ENCODE data around the gene NAPSA. TPM values are rescaled to one million over a fixed set of nuclear protein-coding genes. Genes with fewer than 3 reads are reported as not detected.
A peak's percentile ranks its signal among the peaks of the same experiment; 100 is the strongest.
"Not testable (repeated sequence)": the region's sequence is repeated elsewhere in the genome, so short reads cannot be mapped to it uniquely, and the experiment has no call there.

The NAPSA gene
- total RNA-seq, 1 experiment from 2014 or later = not detected

GRCh38 chr19:50359328-50359818 is 6.1 kb downstream of the NAPSA start:
- DNase-seq (ENCODE audit: low read depth in 1 of 2, low spot score in 2 of 2) = no peak
- Histone ChIP-seq H3K4me1 (replicated peaks) (no peaks in the 10 kb centered on the region), H3K27me3 (replicated peaks) (peaks cover 3% of the 10 kb centered on the region; the same call in 1 of the 2 replicates), H3K36me3 (no peaks in the 10 kb centered on the region), H3K27ac (no peak overlapping the region), H3K4me3 (no peak overlapping the region), H3K9me3 (replicated peaks) (no peaks in the 10 kb centered on the region; the same call in 1 of the 2 replicates)

GRCh38 chr19:50358483-50359327 is 6.7 kb downstream of the NAPSA start:
- no peak for DNase-seq (ENCODE audit: low read depth in 1 of 2, low spot score in 2 of 2)
- Histone ChIP-seq H3K36me3 (no peaks in the 10 kb centered on the region), H3K9me3 (replicated peaks) (no peaks in the 10 kb centered on the region; the same call in 1 of the 2 replicates), H3K27me3 (replicated peaks) (peaks cover 3% of the 10 kb centered on the region; the same call in 1 of the 2 replicates), H3K4me1 (replicated peaks) (no peaks in the 10 kb centered on the region), H3K4me3 (no peak overlapping the region), H3K27ac (no peak overlapping the region)

GRCh38 chr19:50357178-50358100 is 8.0 kb downstream of the NAPSA start:
- H3K27me3 ChIP-seq (replicated peaks) = peaks cover 7% of the 10 kb centered on the region; the same call in 1 of the 2 replicates
- H3K4me3 ChIP-seq = no peak overlapping the region
- no peaks in the 10 kb centered on the region for H3K36me3 ChIP-seq
- H3K27ac ChIP-seq = no peak overlapping the region
- no peaks in the 10 kb centered on the region for H3K4me1 ChIP-seq (replicated peaks)
- DNase-seq (ENCODE audit: low read depth in 1 of 2, low spot score in 2 of 2) = peak in 1 of 2 experiments; percentile 27
- no peaks in the 10 kb centered on the region; the same call in 1 of the 2 replicates for H3K9me3 ChIP-seq (replicated peaks)

GRCh38 chr19:50356691-50357177 is 8.7 kb downstream of the NAPSA start:
- no peak for DNase-seq (ENCODE audit: low read depth in 1 of 2, low spot score in 2 of 2)

GRCh38 chr19:50353487-50353880 is 12.0 kb downstream of the NAPSA start:
- H3K4me3 ChIP-seq; H3K9me3 ChIP-seq (replicated peaks): not testable (repeated sequence)

More at GRCh38 chr19:50356691-50357177, 8.7 kb downstream of the NAPSA start:
- Histone ChIP-seq H3K4me1 (replicated peaks) (no peaks in the 10 kb centered on the region), H3K27me3 (replicated peaks) (peaks cover 11% of the 10 kb centered on the region; the same call in 1 of the 2 replicates), H3K27ac (no peak overlapping the region), H3K4me3 (no peak overlapping the region), H3K36me3 (no peaks in the 10 kb centered on the region), H3K9me3 (replicated peaks) (no peaks in the 10 kb centered on the region; the same call in 1 of the 2 replicates)

GRCh38 chr19:50352242-50352641 is 13.2 kb downstream of the NAPSA start:
- Histone ChIP-seq H3K4me3 (no peak overlapping the region), H3K4me1 (replicated peaks) (no peaks in the 10 kb centered on the region)

More at GRCh38 chr19:50353487-50353880, 12.0 kb downstream of the NAPSA start:
- not testable (repeated sequence) for DNase-seq (ENCODE audit: low read depth in 1 of 2, low spot score in 2 of 2); H3K27ac ChIP-seq; H3K4me1 ChIP-seq (replicated peaks); H3K36me3 ChIP-seq
- peaks cover 11% of the 10 kb centered on the region for H3K27me3 ChIP-seq (replicated peaks)

GRCh38 chr19:50349277-50350057 is 16.0 kb downstream of the NAPSA start:
- H3K27me3 ChIP-seq (replicated peaks) = peaks cover 8% of the 10 kb centered on the region; the same call in 1 of the 2 replicates
- no peaks in the 10 kb centered on the region for H3K9me3 ChIP-seq (replicated peaks)
- no peaks in the 10 kb centered on the region for H3K4me1 ChIP-seq (replicated peaks)
- H3K4me3 ChIP-seq = no peak overlapping the region
- H3K27ac ChIP-seq = no peak overlapping the region
- no peaks in the 10 kb centered on the region for H3K36me3 ChIP-seq
- DNase-seq (ENCODE audit: low read depth in 1 of 2, low spot score in 2 of 2) = no peak

More at GRCh38 chr19:50352242-50352641, 13.2 kb downstream of the NAPSA start:
- DNase-seq (ENCODE audit: low read depth in 1 of 2, low spot score in 2 of 2) = no peak
- Histone ChIP-seq H3K9me3 (replicated peaks) (no peaks in the 10 kb centered on the region), H3K27ac (no peak overlapping the region), H3K27me3 (replicated peaks) (peaks cover 11% of the 10 kb centered on the region; the same call in 1 of the 2 replicates), H3K36me3 (no peaks in the 10 kb centered on the region)

GRCh38 chr19:50347089-50347581 is 18.3 kb downstream of the NAPSA start:
- not testable (repeated sequence) for H3K27me3 ChIP-seq (replicated peaks); H3K4me1 ChIP-seq (replicated peaks); H3K4me3 ChIP-seq; H3K27ac ChIP-seq; DNase-seq (ENCODE audit: low read depth in 1 of 2, low spot score in 2 of 2); H3K9me3 ChIP-seq (replicated peaks); H3K36me3 ChIP-seq

GRCh38 chr19:50344661-50345318 is 20.6 kb downstream of the NAPSA start:
- H3K27ac ChIP-seq = no peak overlapping the region
- no peak for DNase-seq (ENCODE audit: low read depth in 1 of 2, low spot score in 2 of 2)
- H3K4me1 ChIP-seq (replicated peaks) = no peaks in the 10 kb centered on the region
- H3K9me3 ChIP-seq (replicated peaks) = no peaks in the 10 kb centered on the region; the same call in 1 of the 2 replicates
- H3K36me3 ChIP-seq = no peaks in the 10 kb centered on the region
- H3K27me3 ChIP-seq (replicated peaks) = no peaks in the 10 kb centered on the region; the same call in 1 of the 2 replicates
- no peak overlapping the region for H3K4me3 ChIP-seq

GRCh38 chr19:50341091-50341564 is 24.3 kb downstream of the NAPSA start:
- no peaks in the 10 kb centered on the region for H3K36me3 ChIP-seq
- no peak overlapping the region for H3K27ac ChIP-seq
- H3K27me3 ChIP-seq (replicated peaks) = 0 out of 2 replicates have a peak, but pooled peaks cover 3% of the 10 kb centered on the region
- H3K9me3 ChIP-seq (replicated peaks) = no peaks in the 10 kb centered on the region; the same call in 1 of the 2 replicates
- H3K4me1 ChIP-seq (replicated peaks) = no peaks in the 10 kb centered on the region
- DNase-seq (ENCODE audit: low read depth in 1 of 2, low spot score in 2 of 2) = no peak
- no peak overlapping the region for H3K4me3 ChIP-seq

GRCh38 chr19:50340331-50340730 is 25.1 kb downstream of the NAPSA start:
- Histone ChIP-seq H3K4me1 (replicated peaks) (no peaks in the 10 kb centered on the region), H3K36me3 (no peaks in the 10 kb centered on the region), H3K4me3 (no peak overlapping the region), H3K27me3 (replicated peaks) (0 out of 2 replicates have a peak, but pooled peaks cover 4% of the 10 kb centered on the region), H3K9me3 (replicated peaks) (no peaks in the 10 kb centered on the region; the same call in 1 of the 2 replicates), H3K27ac (no peak overlapping the region)
- no peak for DNase-seq (ENCODE audit: low read depth in 1 of 2, low spot score in 2 of 2)

- H3K27me3 ChIP-seq (replicated peaks) = peaks cover 29% of the 10 kb centered on the region
- H3K27ac ChIP-seq; H3K4me3 ChIP-seq; H3K4me1 ChIP-seq (replicated peaks); H3K9me3 ChIP-seq (replicated peaks); DNase-seq (ENCODE audit: low read depth in 1 of 2, low spot score in 2 of 2); H3K36me3 ChIP-seq: not testable (repeated sequence)
These were observed 28.4 kb downstream of the NAPSA start for GRCh38 chr19:50337031-50337430.

Measured in SJSA1 (cell line).